ENCODE results near the gene TESK2. TPM values are rescaled to one million over a fixed set of nuclear protein-coding genes. Genes with fewer than 3 reads are reported as not detected.
"Not testable (repeated sequence)": the region's sequence is repeated elsewhere in the genome, so short reads cannot be mapped to it uniquely, and the experiment has no call there.

Gene TESK2
- total and polyA plus RNA-seq, 2 of the 8 experiments (the other 6 are each of a cell fraction or from before 2014, with no cell fraction given): 10.8 to 12.6 TPM

DNA sequence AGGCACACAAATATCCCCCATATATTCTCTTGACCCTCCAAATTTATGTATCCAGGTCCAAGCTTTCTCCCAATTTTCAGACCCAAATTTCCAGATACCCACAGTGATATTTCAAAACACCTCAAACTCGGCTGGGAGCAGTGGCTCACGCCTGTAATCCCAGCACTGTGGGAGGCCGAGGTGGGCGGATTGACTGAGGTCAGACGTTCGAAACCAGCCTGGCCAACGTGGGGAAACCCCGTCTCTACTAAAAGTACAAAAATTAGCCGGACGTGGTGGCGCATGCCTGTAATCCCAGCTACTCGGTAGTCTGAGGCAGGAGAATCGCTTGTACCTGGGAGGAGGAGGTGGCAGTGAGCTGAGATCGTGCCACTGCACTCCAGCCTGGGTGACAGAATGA, 1.6 kb downstream of the TESK2 start:
- H3K27me3 ChIP-seq (replicated peaks in 1 of 4; ENCODE audit: control insufficient read depth in 3 of 4, extremely low read depth in 1 of 4, insufficient read depth in 3 of 4, low read length in 3 of 4); H3K9ac ChIP-seq (replicated peaks in 1 of 4; ENCODE audit: extremely low read depth in 1 of 4, low read depth in 3 of 4, low read length in 3 of 4); H2BK120ac ChIP-seq (replicated peaks; ENCODE audit: low read depth, low read length); H2AFZ ChIP-seq (ENCODE audit: low read length); H2AK5ac ChIP-seq (ENCODE audit: low read depth, low read length); H4K20me1 ChIP-seq (replicated peaks in 1 of 2; ENCODE audit: control insufficient read depth in 1 of 2, insufficient read depth in 2 of 2, low read length in 2 of 2); H3K14ac ChIP-seq (ENCODE audit: insufficient read length); H3K79me1 ChIP-seq (ENCODE audit: low read depth, low read length); H2BK20ac ChIP-seq (ENCODE audit: low read length); H4K91ac ChIP-seq (replicated peaks; ENCODE audit: insufficient read length, low read length); H4K5ac ChIP-seq (ENCODE audit: insufficient read length, low read depth, low read length); H3K56ac ChIP-seq (replicated peaks; ENCODE audit: insufficient read length, low read depth, low read length); DNase-seq (ENCODE audit: low read depth in 1 of 2, low spot score in 2 of 2); H2BK5ac ChIP-seq (ENCODE audit: low read depth, low read length); H3K9me3 ChIP-seq (ENCODE audit: insufficient read depth in 2 of 2, low read depth in 1 of 2, low read length in 1 of 2); H3K27ac ChIP-seq (ENCODE audit: low read depth, low read length); H2BK15ac ChIP-seq (ENCODE audit: low read length); H3K23ac ChIP-seq (ENCODE audit: insufficient read length); H2BK12ac ChIP-seq (ENCODE audit: low read depth, low read length); H3K18ac ChIP-seq (ENCODE audit: extremely low read depth, low read length); H3K36me3 ChIP-seq (ENCODE audit: control insufficient read depth in 2 of 4, insufficient read depth in 4 of 4, low read length in 3 of 4); H3K4ac ChIP-seq (replicated peaks; ENCODE audit: insufficient read length, low read depth, low read length); H4K8ac ChIP-seq (ENCODE audit: extremely low read depth, insufficient read depth, low read length); H3K4me1 ChIP-seq (replicated peaks in 1 of 4; ENCODE audit: control insufficient read depth in 3 of 4, insufficient read depth in 4 of 4, low read length in 3 of 4); FAIRE-seq: not testable (repeated sequence)
- H3K4me3 ChIP-seq (ENCODE audit: extremely low read depth in 1 of 4, insufficient read depth in 2 of 4, low read depth in 3 of 4, low read length in 4 of 4): peak overlapping the region in 3 of 4 experiments; percentile 77 to 88 (median 78); a peak in 6 of 8 replicates
- peaks cover 11% of the 10 kb centered on the region for H3K23me2 ChIP-seq (ENCODE audit: low read depth, low read length)
- 34% methylated on average over 14 of the region's 14 CpGs; no CpG with 5 or more reads in 1 of the 2 experiments for WGBS, 2 experiments (ENCODE audit: extremely low coverage in 1 of 2, insufficient coverage in 1 of 2, insufficient read length in 1 of 2, insufficient replicate concordance in 2 of 2, low coverage in 1 of 2, low lambda C conversion rate in 2 of 2, missing lambda C conversion rate in 1 of 2)
- CTCF ChIA-PET (ENCODE audit: partially characterized antibody): interaction anchor here (1.0 to 10.1 kb wide), 4 partner anchors 130 to 186 kb away, joined by 3 to 194 read pairs (median 4); partner anchors contain the start of gene HPDL
- POLR2A ChIA-PET (ENCODE audit: partially characterized antibody): interaction anchor here (0.6 to 3.8 kb wide), 9 partner anchors 11 to 689 kb away, joined by 3 to 19 read pairs (median 5); partner anchors contain the start of genes CCDC163, HPDL, MMACHC and MUTYH
- H3K79me2 ChIP-seq (ENCODE audit: control insufficient read depth in 1 of 2, insufficient read depth in 2 of 2, low read length in 2 of 2): peaks cover 0 to 18% of the 10 kb centered on the region in 2 experiments; a peak in 1 of 4 replicates
- H3K4me2 ChIP-seq (ENCODE audit: insufficient read depth in 1 of 2, low read depth in 2 of 2, low read length in 2 of 2): peak overlapping the region; percentile 84 to 93
